GM12878 (cell line): ENCODE results near the gene GORASP1. TPM values are rescaled to one million over a fixed set of nuclear protein-coding genes. Genes with fewer than 3 reads are reported as not detected.

Experiments used
- NR2F1 ChIP-seq: fragments of 450-650 bp; conservative IDR thresholded peaks from 2 replicates; pipeline ENCODE4 v1.6.1; 2017; ENCODE audit warnings: mild to moderate bottlenecking
- ZNF592 ChIP-seq: fragments of 450-650 bp; IDR thresholded peaks from 2 replicates; pipeline ENCODE4 v1.6.1; 2017; ENCODE audit warnings: mild to moderate bottlenecking, moderate library complexity
- polyA plus RNA-seq, 11 experiments: library from polyadenylated mRNA; depleted of rRNA in 4 of 11; unstranded in 6 of 11; stranded (reverse) in 5 of 11; fragments of >200 nt; fragmentation: Nextera tagmentation in 4 of 11; fragmentation: Illumina TruSeq in 1 of 11; extraction: Ambion mirVana in 4 of 11; extraction: Trizol in 1 of 11; gene quantifications; 1 replicate in 1 of 11; 2 replicates in 10 of 11; pipeline versions ENCODE4 v1.2.1 to v1.2.3, GENCODE V29; 2011 to 2016; ENCODE audit warnings: inconsistent platforms in 2 of 11, missing spikeins in 2 of 11, low read depth in 1 of 11
- total RNA-seq, 4 experiments: library from RNA; depleted of rRNA in 3 of 4; stranded (reverse); fragments of >200 nt in 3 of 4; fragmentation: Illumina TruSeq in 1 of 4; extraction: Trizol in 1 of 4; gene quantifications; 2 replicates each; pipeline versions ENCODE4 v1.2.1 to v1.2.3, GENCODE V29; 2013 to 2021
- TF ChIP-seq, protein P1 (sequence below): IDR thresholded peaks from 2 replicates; pipeline ENCODE4 v1.6.1; 2012; ENCODE audit warnings: mild to moderate bottlenecking, low read depth, low read length
- TF ChIP-seq, protein P2 (sequence below): fragments of 450-650 bp; formaldehyde crosslinking; IDR thresholded peaks from 2 replicates; pipeline ENCODE4 v1.4.0; 2020; ENCODE audit warnings: mild to moderate bottlenecking, moderate library complexity

Gene GORASP1
- total and polyA plus RNA-seq, 10 of the 15 experiments (the other 5 are each of a cell fraction or from before 2014, with no cell fraction given): 3.6 to 32.7 (median 23.2) TPM

DNA sequence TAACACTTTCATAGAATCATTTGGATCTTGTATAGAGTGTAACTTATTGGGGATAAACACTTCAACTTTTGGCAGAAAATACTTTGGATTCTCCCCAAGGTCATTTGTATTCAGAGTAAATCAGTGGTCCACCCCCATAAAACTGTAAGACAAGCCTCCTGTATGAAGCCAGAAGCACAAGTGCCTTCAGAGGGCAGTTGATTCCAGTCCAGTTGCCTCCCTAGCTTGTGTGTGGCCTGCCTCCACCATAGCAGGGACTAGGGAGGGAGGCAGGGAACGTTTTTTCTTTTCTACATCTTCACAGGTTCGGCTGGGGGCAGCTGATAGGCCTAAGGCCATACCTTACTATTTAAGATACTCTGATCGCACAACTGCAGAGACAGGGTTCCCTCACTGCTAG lies 11.6 kb downstream of the GORASP1 start (continued):
- TF ChIP-seq NR2F1 (no peak), ZNF592 (no peak)
- TF ChIP-seq, protein P1, sequence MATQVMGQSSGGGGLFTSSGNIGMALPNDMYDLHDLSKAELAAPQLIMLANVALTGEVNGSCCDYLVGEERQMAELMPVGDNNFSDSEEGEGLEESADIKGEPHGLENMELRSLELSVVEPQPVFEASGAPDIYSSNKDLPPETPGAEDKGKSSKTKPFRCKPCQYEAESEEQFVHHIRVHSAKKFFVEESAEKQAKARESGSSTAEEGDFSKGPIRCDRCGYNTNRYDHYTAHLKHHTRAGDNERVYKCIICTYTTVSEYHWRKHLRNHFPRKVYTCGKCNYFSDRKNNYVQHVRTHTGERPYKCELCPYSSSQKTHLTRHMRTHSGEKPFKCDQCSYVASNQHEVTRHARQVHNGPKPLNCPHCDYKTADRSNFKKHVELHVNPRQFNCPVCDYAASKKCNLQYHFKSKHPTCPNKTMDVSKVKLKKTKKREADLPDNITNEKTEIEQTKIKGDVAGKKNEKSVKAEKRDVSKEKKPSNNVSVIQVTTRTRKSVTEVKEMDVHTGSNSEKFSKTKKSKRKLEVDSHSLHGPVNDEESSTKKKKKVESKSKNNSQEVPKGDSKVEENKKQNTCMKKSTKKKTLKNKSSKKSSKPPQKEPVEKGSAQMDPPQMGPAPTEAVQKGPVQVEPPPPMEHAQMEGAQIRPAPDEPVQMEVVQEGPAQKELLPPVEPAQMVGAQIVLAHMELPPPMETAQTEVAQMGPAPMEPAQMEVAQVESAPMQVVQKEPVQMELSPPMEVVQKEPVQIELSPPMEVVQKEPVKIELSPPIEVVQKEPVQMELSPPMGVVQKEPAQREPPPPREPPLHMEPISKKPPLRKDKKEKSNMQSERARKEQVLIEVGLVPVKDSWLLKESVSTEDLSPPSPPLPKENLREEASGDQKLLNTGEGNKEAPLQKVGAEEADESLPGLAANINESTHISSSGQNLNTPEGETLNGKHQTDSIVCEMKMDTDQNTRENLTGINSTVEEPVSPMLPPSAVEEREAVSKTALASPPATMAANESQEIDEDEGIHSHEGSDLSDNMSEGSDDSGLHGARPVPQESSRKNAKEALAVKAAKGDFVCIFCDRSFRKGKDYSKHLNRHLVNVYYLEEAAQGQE: no peak
- TF ChIP-seq, protein P2, sequence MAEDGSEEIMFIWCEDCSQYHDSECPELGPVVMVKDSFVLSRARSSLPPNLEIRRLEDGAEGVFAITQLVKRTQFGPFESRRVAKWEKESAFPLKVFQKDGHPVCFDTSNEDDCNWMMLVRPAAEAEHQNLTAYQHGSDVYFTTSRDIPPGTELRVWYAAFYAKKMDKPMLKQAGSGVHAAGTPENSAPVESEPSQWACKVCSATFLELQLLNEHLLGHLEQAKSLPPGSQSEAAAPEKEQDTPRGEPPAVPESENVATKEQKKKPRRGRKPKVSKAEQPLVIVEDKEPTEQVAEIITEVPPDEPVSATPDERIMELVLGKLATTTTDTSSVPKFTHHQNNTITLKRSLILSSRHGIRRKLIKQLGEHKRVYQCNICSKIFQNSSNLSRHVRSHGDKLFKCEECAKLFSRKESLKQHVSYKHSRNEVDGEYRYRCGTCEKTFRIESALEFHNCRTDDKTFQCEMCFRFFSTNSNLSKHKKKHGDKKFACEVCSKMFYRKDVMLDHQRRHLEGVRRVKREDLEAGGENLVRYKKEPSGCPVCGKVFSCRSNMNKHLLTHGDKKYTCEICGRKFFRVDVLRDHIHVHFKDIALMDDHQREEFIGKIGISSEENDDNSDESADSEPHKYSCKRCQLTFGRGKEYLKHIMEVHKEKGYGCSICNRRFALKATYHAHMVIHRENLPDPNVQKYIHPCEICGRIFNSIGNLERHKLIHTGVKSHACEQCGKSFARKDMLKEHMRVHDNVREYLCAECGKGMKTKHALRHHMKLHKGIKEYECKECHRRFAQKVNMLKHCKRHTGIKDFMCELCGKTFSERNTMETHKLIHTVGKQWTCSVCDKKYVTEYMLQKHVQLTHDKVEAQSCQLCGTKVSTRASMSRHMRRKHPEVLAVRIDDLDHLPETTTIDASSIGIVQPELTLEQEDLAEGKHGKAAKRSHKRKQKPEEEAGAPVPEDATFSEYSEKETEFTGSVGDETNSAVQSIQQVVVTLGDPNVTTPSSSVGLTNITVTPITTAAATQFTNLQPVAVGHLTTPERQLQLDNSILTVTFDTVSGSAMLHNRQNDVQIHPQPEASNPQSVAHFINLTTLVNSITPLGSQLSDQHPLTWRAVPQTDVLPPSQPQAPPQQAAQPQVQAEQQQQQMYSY (CRISPR knock-in tag): no peak
